Duodenal mucosa (tissue), 2 donors: ENCODE measurements around the gene NIPA2.

Experiments used
- H3K27ac ChIP-seq: one replicate; pipeline ENCODE4 v1.7.0; 2013; ENCODE audit warnings: low read depth, low read length
- H3K27me3 ChIP-seq, 2 donors: one replicate each; pipeline ENCODE4 v1.7.0; 2013; ENCODE audit warnings: low read length in 2 of 2, control low read depth in 1 of 2; ENCODE audit not compliant: insufficient read depth in 2 of 2, control insufficient read depth in 1 of 2
- H3K36me3 ChIP-seq, 2 donors: one replicate each; pipeline ENCODE4 v1.7.0; 2013; ENCODE audit warnings: low read length in 2 of 2, control low read depth in 1 of 2; ENCODE audit not compliant: insufficient read depth in 2 of 2, control insufficient read depth in 1 of 2
- H3K4me1 ChIP-seq, 2 donors: one replicate each; pipeline ENCODE4 v1.7.0; 2013; ENCODE audit warnings: low read length in 2 of 2, control low read depth in 1 of 2; ENCODE audit not compliant: insufficient read depth in 2 of 2, control insufficient read depth in 1 of 2
- H3K4me3 ChIP-seq, 2 donors: one replicate each; pipeline ENCODE4 v1.7.0; 2013; ENCODE audit warnings: low read length in 2 of 2, low read depth in 1 of 2
- H3K9ac ChIP-seq, 2 donors: one replicate each; pipeline ENCODE4 v1.7.0; 2013; ENCODE audit warnings: low read length in 2 of 2, low read depth in 1 of 2
- H3K9me3 ChIP-seq, 2 donors: one replicate each; pipeline ENCODE4 v1.7.0; 2013; ENCODE audit warnings: low read length in 2 of 2, control low read depth in 1 of 2; ENCODE audit not compliant: control insufficient read depth in 1 of 2

NIPA2 gene

GRCh38 chr15:22874256-22874655, 35.8 kb downstream of the NIPA2 start:
- Histone ChIP-seq H3K4me3 (no peak overlapping the region), H3K27me3 (no peaks in the 10 kb centered on the region), H3K4me1 (no peaks in the 10 kb centered on the region), H3K9me3 (peaks cover 0 to 5% of the 10 kb centered on the region in 2 donors), H3K36me3 (peaks cover 42 to 84% of the 10 kb centered on the region in 2 donors), H3K27ac (no peak overlapping the region), H3K9ac (no peak overlapping the region)

- Histone ChIP-seq H3K27ac (no peak overlapping the region), H3K4me3 (no peak overlapping the region), H3K36me3 (peaks cover 38 to 82% of the 10 kb centered on the region in 2 donors), H3K4me1 (no peaks in the 10 kb centered on the region), H3K27me3 (no peaks in the 10 kb centered on the region), H3K9ac (no peak overlapping the region), H3K9me3 (peaks cover 0 to 5% of the 10 kb centered on the region in 2 donors)
These were observed 36.5 kb downstream of the NIPA2 start for GRCh38 chr15:22874966-22875365.

- Histone ChIP-seq H3K27ac (no peak overlapping the region), H3K36me3 (peaks cover 43 to 85% of the 10 kb centered on the region in 2 donors), H3K27me3 (no peaks in the 10 kb centered on the region), H3K9me3 (peaks cover 0 to 5% of the 10 kb centered on the region in 2 donors), H3K4me1 (no peaks in the 10 kb centered on the region), H3K9ac (no peak overlapping the region), H3K4me3 (no peak overlapping the region)
These were observed 38.7 kb downstream of the NIPA2 start for GRCh38 chr15:22877117-22877516.

- no peak overlapping the region for H3K9ac ChIP-seq
These were observed 39.1 kb downstream of the NIPA2 start for GRCh38 chr15:22877607-22878006.

GRCh38 chr15:22878103-22878502, 39.6 kb downstream of the NIPA2 start:
- Histone ChIP-seq H3K36me3 (peaks cover 44 to 85% of the 10 kb centered on the region in 2 donors), H3K9ac (no peak overlapping the region), H3K27ac (no peak overlapping the region), H3K27me3 (no peaks in the 10 kb centered on the region), H3K4me1 (no peaks in the 10 kb centered on the region), H3K9me3 (no peaks in the 10 kb centered on the region), H3K4me3 (no peak overlapping the region)

More at GRCh38 chr15:22877607-22878006, 39.1 kb downstream of the NIPA2 start:
- Histone ChIP-seq H3K9me3 (peaks cover 0 to 4% of the 10 kb centered on the region in 2 donors), H3K27ac (no peak overlapping the region), H3K4me3 (no peak overlapping the region), H3K4me1 (no peaks in the 10 kb centered on the region), H3K36me3 (peaks cover 43 to 85% of the 10 kb centered on the region in 2 donors), H3K27me3 (no peaks in the 10 kb centered on the region)

- no peak overlapping the region for H3K4me3 ChIP-seq
- H3K4me1 ChIP-seq = peaks cover 0 to 5% of the 10 kb centered on the region in 2 donors
- H3K9ac ChIP-seq = no peak overlapping the region
- H3K27ac ChIP-seq = no peak overlapping the region
- no peaks in the 10 kb centered on the region for H3K27me3 ChIP-seq
- H3K9me3 ChIP-seq = no peaks in the 10 kb centered on the region
- peaks cover 34 to 66% of the 10 kb centered on the region in 2 donors for H3K36me3 ChIP-seq
These were observed 41.9 kb downstream of the NIPA2 start for GRCh38 chr15:22880068-22880980.

- H3K36me3 ChIP-seq = peaks cover 34 to 59% of the 10 kb centered on the region in 2 donors
- H3K27me3 ChIP-seq = no peaks in the 10 kb centered on the region
- peaks cover 0 to 5% of the 10 kb centered on the region in 2 donors for H3K4me1 ChIP-seq
- H3K27ac ChIP-seq = no peak overlapping the region
- no peak overlapping the region for H3K9ac ChIP-seq
- no peak overlapping the region for H3K4me3 ChIP-seq
- no peaks in the 10 kb centered on the region for H3K9me3 ChIP-seq
These were observed 42.7 kb downstream of the NIPA2 start for GRCh38 chr15:22880981-22881738.

GRCh38 chr15:22881739-22882440, 43.4 kb downstream of the NIPA2 start:
- peaks cover 31 to 53% of the 10 kb centered on the region in 2 donors for H3K36me3 ChIP-seq
- H3K4me3 ChIP-seq = no peak overlapping the region
- H3K9ac ChIP-seq = no peak overlapping the region
- H3K4me1 ChIP-seq = peaks cover 0 to 5% of the 10 kb centered on the region in 2 donors
- H3K27me3 ChIP-seq = no peaks in the 10 kb centered on the region
- H3K27ac ChIP-seq = no peak overlapping the region
- no peaks in the 10 kb centered on the region for H3K9me3 ChIP-seq

GRCh38 chr15:22883196-22883595, 44.7 kb downstream of the NIPA2 start:
- Histone ChIP-seq H3K36me3 (peaks cover 25 to 51% of the 10 kb centered on the region in 2 donors), H3K4me1 (peaks cover 0 to 5% of the 10 kb centered on the region in 2 donors), H3K9ac (no peak overlapping the region), H3K4me3 (no peak overlapping the region), H3K27me3 (no peaks in the 10 kb centered on the region), H3K27ac (no peak overlapping the region), H3K9me3 (no peaks in the 10 kb centered on the region)
